Lung (tissue), 12 donors: ENCODE measurements around the gene LRP2. TPM values are rescaled to one million over a fixed set of nuclear protein-coding genes. Genes with fewer than 3 reads are reported as not detected.

Source experiments
- ATAC-seq: fragments of 200-7000 bp; cut with Tn5 transposase; one replicate; pipeline ENCODE4 v1.9.1; 2020; ENCODE audit warnings: moderate number of reproducible peaks; ENCODE audit not compliant: insufficient read depth, low FRiP score
- DNase-seq, 3 donors: peaks; one replicate each; pipeline ENCODE4 v3.0.0-alpha.2; 2013 to 2017
- H3K27ac ChIP-seq, 2 donors: one replicate each; pipeline ENCODE4 v1.5.1; 2013; ENCODE audit warnings: mild to moderate bottlenecking in 2 of 2, moderate library complexity in 2 of 2, control low read depth in 1 of 2, inconsistent platforms in 1 of 2, low read depth in 1 of 2, low read length in 1 of 2
- H3K27me3 ChIP-seq, 3 donors: one replicate each; pipeline ENCODE4 v1.5.1; 2013; ENCODE audit warnings: low read length in 2 of 3; ENCODE audit not compliant: control insufficient read depth in 3 of 3, insufficient read depth in 3 of 3
- H3K36me3 ChIP-seq, 4 donors: one replicate each; pipeline ENCODE4 v1.5.1; 2013; ENCODE audit warnings: low read length in 4 of 4, mild to moderate bottlenecking in 1 of 4, moderate library complexity in 1 of 4; ENCODE audit not compliant: control insufficient read depth in 4 of 4, insufficient read depth in 4 of 4
- H3K4me1 ChIP-seq, 5 donors: one replicate each; pipeline ENCODE4 v1.5.1; 2013; ENCODE audit warnings: low read length in 5 of 5, mild to moderate bottlenecking in 2 of 5, moderate library complexity in 1 of 5; ENCODE audit not compliant: control insufficient read depth in 5 of 5, insufficient read depth in 5 of 5
- H3K4me3 ChIP-seq: one replicate; pipeline ENCODE4 v1.5.1; 2013; ENCODE audit warnings: mild to moderate bottlenecking, control low read depth, moderate library complexity
- H3K9ac ChIP-seq, 2 donors: one replicate each; pipeline ENCODE4 v1.5.1; 2013; ENCODE audit warnings: low read length in 2 of 2, control low read depth in 1 of 2; ENCODE audit not compliant: insufficient read depth in 1 of 2
- H3K9me3 ChIP-seq, 4 donors: one replicate each; pipeline ENCODE4 v1.5.1; 2013; ENCODE audit warnings: low read length in 3 of 4, mild to moderate bottlenecking in 1 of 4, moderate library complexity in 1 of 4; ENCODE audit not compliant: control insufficient read depth in 4 of 4, insufficient read depth in 3 of 4
- CTCF ChIP-seq: IDR thresholded peaks from 2 replicates; pipeline ENCODE4 v1.5.1; 2012; ENCODE audit warnings: mild to moderate bottlenecking; ENCODE audit errors: control extremely low read depth, extremely low read depth
- WGBS, 2 donors: extraction: QIAGEN DNeasy Blood & Tissue Kit; methylation state at CpG; one replicate each; pipeline ENCODE4 v1.1.7; 2013; 5-methylcytosine and 5-hydroxymethylcytosine counted together
- polyA plus RNA-seq, 2 donors: library from polyadenylated mRNA; stranded (reverse); fragments of 200-250 nt; gene quantifications; one replicate each; pipeline ENCODE4 v1.2.1, GENCODE V29; 2013
- total RNA-seq, 2 donors: library from RNA; depleted of rRNA in 1 of 2; stranded (reverse); fragments of >200 nt in 1 of 2; gene quantifications; one replicate each; pipeline ENCODE4 v1.2.1, GENCODE V29; 2014 to 2021
- donor health status: control.
- donor health status: control.
- donor health status: Bipolar disorder and iron deficiency.
- donor health status: healthy.
- donor health status: DM: yes; HTN: yes; CAD: no.

LRP2 gene
- total and polyA plus RNA-seq, 4 donors, result 2.4 to 39.5 (median 15.8) TPM

DNA sequence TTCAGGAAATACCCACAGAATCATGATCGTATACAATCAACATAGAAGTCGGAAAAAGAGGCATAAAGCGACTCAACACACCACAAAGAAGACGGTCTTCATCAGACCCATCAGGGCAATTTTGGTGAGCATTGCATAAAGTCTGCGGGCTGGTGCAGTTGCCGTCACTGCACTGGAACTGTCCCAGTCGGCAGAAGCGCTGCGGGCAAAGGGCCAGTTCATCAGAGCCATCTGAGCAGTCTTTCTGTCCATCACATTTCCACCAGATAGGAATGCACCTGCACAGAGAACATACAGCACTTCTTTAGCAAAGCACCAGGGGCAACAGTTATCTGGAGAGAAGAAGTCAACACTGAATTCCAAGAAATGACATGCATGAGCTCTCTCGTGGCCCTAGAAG, 187.2 kb downstream of the LRP2 start:
- Histone ChIP-seq H3K4me1 (no peaks in the 10 kb centered on the region), H3K27ac (no peak overlapping the region), H3K9me3 (peaks cover 0 to 5% (median 0%) of the 10 kb centered on the region in 4 donors), H3K27me3 (no peaks in the 10 kb centered on the region), H3K4me3 (no peak overlapping the region), H3K36me3 (peaks cover 0 to 3% (median 0%) of the 10 kb centered on the region in 4 donors), H3K9ac (no peak overlapping the region)
- no peak for ATAC-seq
- TF ChIP-seq CTCF, result no peak
- DNase-seq, result no peak
- WGBS, 2 donors, result 93 to 94% methylated on average over 10 of the region's 10 CpGs

DNA sequence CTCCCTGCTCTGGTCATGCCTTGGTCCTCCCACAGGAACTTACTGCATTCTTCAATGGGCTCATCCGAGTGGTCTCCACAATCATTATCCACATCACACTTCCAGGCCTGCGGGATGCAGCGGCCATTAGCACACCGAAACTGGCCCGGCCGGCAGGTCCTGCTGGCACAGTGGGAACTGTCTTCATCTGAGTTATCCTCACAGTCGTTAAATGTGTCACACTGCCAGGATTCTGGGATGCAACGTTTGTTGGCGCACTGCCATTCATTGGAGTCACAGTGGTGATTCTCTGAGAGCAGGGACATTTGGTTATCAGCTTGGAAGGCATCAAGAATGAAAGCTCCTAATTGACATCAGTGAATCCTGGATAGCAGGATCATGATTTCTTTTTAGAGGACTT, 188.5 kb downstream of the LRP2 start:
- H3K27ac ChIP-seq, result no peak overlapping the region
- TF ChIP-seq CTCF, result no peak
- no peaks in the 10 kb centered on the region for H3K27me3 ChIP-seq
- H3K4me3 ChIP-seq, result no peak overlapping the region
- H3K36me3 ChIP-seq, result peaks cover 0 to 3% (median 0%) of the 10 kb centered on the region in 4 donors
- DNase-seq (peak in 1 of 3 donors; percentile 13), ATAC-seq (no peak)
- WGBS, 2 donors, result 80 to 88% methylated on average over 9 of the region's 9 CpGs
- no peak overlapping the region for H3K9ac ChIP-seq
- H3K4me1 ChIP-seq, result no peaks in the 10 kb centered on the region
- H3K9me3 ChIP-seq, result peaks cover 0 to 5% (median 0%) of the 10 kb centered on the region in 4 donors

DNA sequence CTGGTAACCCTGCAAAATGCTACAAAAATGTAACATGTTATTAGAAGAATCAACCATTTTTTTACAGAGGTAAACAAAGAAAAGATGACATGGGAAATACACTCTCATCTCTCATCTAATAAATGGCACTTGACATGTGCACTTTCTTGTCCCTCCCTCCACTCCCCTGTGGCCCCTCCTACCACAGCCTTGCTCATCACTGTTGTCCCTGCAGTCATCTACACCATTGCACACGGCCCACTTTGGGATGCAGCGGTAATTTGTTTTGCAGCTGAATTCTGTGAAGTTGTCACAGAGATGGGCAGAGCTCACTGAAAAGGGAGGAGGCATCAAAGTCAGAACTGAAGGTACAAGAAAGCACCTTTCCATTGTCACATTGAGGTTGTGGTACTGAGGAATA, 189.4 kb downstream of the LRP2 start:
- Histone ChIP-seq H3K36me3 (peaks cover 0 to 3% (median 0%) of the 10 kb centered on the region in 4 donors), H3K27ac (no peak overlapping the region), H3K4me1 (no peaks in the 10 kb centered on the region), H3K27me3 (no peaks in the 10 kb centered on the region), H3K9ac (no peak overlapping the region), H3K9me3 (peaks cover 0 to 5% (median 0%) of the 10 kb centered on the region in 4 donors), H3K4me3 (no peak overlapping the region)
- TF ChIP-seq CTCF, result no peak
- ATAC-seq (no peak), DNase-seq (no peak)
- 84 to 95% methylated on average over 2 of the region's 2 CpGs for WGBS, 2 donors

DNA sequence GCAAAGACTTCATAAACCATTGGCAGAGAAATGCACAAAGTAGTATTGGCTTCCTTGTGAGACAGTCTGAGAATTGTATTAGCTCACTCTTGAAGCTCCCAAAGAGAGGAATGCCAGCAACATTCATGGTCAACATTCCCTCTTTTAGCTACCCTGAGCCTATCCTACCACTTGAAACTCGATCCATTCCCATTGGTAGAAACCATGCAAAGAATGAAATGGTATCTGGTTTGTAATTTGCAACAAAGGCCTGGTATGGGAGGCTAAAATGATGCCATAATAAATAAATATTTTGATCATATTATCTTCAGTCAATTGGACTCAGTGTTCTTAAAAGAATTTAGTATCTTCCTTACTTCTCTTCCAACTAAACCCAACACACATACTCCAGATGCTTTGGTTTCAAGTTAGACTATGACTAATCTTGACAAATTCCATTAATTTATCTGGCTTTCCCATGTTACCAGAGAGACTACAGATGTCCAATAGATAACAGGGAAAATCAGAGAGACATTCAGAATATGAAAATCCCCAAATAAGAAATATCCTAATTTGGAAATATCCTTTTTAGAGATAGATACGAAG, 190.1 kb downstream of the LRP2 start:
- no peak for TF ChIP-seq CTCF
- Histone ChIP-seq H3K27ac (no peak overlapping the region), H3K4me3 (no peak overlapping the region), H3K36me3 (peaks cover 0 to 3% (median 0%) of the 10 kb centered on the region in 4 donors), H3K27me3 (no peaks in the 10 kb centered on the region), H3K9me3 (peaks cover 0 to 5% (median 0%) of the 10 kb centered on the region in 4 donors), H3K4me1 (no peaks in the 10 kb centered on the region), H3K9ac (no peak overlapping the region)
- WGBS, 2 donors, result 80 to 88% methylated on average over 2 of the region's 2 CpGs
- ATAC-seq (no peak), DNase-seq (no peak)
